GM23338 (cell line): ENCODE measurements around the gene PDE7B.

ENCODE experiments used
- CREB1 ChIP-seq: fragments of 250-450 bp; sonication (Bioruptor Pico); IDR thresholded peaks from 2 replicates; pipeline ENCODE4 v1.5.0; 2020; ENCODE audit warnings: low read depth, mild to moderate bottlenecking, moderate library complexity
- CTCF ChIP-seq, 2 experiments: fragments of 200-600 bp in 1 of 2; sonication (generic) in 1 of 2; conservative IDR thresholded peaks; 2 replicates each; pipeline versions ENCODE4 v1.5.1 to v1.6.1; 2016 to 2017; ENCODE audit warnings: antibody characterized with exemption in 2 of 2, low read depth in 2 of 2, mild to moderate bottlenecking in 2 of 2, moderate library complexity in 1 of 2
- EZH2 ChIP-seq: fragments of 200-600 bp; sonication (generic); IDR thresholded peaks from one replicate; pipeline ENCODE4 v1.8.0; 2017; ENCODE audit warnings: antibody characterized with exemption, mild to moderate bottlenecking, low read depth; ENCODE audit not compliant: unreplicated experiment

GRCh38 chr6:135935941-135936601 lies 84.6 kb downstream of the PDE7B start:
- TF ChIP-seq CTCF (conservative IDR thresholded peaks at IDR 0.05; ENCODE audit: low read depth in 2 of 2) (no peak), CREB1 (no peak), EZH2 (no peak)
